ENCODE results near the gene ENTR1.
A peak's percentile ranks its signal among the peaks of the same experiment; 100 is the strongest.

Gene ENTR1, protein sequence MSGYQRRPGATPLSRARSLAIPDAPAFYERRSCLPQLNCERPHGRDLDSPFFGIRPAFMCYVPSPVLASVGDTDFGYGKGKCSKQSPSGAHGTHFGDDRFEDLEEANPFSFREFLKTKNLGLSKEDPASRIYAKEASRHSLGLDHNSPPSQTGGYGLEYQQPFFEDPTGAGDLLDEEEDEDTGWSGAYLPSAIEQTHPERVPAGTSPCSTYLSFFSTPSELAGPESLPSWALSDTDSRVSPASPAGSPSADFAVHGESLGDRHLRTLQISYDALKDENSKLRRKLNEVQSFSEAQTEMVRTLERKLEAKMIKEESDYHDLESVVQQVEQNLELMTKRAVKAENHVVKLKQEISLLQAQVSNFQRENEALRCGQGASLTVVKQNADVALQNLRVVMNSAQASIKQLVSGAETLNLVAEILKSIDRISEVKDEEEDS

DNA sequence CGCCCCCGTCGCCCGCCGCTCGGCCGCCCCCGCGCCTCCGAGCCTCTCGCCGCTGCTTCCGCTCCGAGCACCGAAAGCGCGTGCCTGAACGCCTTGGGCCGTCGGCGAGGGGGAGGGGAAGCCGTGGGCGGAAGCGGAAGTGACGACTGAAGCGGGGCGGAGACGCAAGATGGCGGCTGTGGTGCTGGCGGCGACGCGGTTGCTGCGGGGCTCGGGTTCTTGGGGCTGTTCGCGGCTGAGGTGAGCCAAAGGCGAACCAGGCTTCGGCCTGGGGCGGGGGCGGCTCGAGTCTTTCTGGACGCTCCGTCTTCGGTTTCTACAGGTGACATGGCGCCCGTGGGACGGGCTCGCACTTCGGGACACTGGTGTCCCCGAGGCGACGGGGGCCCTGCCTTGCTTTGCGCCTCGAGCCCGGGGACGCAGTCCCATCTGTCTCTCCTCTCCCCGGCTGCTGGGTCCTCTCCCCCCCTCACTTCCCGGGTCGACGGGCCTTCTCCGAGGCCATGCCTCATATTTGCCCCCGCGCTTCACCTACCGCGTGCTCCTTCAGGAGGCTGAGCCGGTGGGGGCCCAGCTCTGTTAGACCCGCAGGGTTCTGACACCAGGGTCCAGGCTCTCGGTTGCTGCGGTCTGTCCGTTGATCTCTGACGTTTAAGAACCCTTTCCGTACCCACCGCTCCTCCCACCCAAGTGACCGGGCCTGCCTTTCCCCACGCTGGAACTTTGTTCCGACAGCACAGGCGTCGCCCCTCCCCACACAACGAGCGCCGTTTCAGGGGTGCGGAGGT is at the start of gene ENTR1, which contains the start of gene PMPCA:
TSS of gene ENTR1 (minus strand) at position 115 of the 788 bp plus-strand sequence. CDS start 217 bp downstream, outside the sequence.
TSS of gene PMPCA (plus strand) at position 159 of the 788 bp plus-strand sequence. CDS start at position 170, 11 bp downstream.
- DNase-seq: peak; percentile 97

DNA sequence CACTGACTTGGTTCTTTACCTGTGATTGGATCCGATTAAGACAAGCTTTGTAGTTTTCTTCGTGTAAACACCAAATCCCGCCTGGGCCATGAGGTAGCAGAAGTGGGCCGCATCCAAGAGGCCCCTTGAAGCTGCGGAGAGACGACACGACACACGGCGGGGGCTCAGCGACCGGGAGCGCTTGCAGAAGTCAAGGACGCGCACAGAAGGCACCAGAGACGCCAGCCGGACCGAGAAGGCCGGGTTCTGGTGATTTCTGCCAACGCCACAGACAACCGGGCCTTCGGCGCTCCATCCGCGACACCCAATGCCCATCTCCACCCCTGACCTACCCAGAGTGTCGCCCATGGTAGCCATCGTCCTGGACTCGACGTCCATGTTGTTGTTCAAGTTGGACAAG is 49.0 kb upstream of the ENTR1 start:
- no peak for DNase-seq

DNA sequence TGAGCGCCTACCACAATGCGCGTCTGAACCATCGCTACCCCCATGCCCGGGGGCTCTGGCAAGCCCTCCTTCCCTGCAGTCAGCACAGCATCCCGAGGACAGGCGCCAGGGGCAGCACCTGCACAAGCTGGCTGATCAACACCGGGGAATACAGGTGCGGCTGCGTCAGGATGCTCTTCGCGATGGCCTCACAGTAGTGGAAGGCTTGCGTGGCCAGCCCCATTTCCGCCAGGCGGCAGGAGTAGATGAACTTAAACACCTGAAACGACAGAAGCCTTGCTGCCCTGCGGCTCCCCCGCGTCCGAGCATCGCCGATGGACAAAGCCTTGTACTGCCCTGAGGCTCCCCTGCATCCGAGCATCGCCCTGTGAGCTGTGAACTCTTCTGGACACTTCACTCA is 46.9 kb upstream of the ENTR1 start:
- DNase-seq: no peak

DNA sequence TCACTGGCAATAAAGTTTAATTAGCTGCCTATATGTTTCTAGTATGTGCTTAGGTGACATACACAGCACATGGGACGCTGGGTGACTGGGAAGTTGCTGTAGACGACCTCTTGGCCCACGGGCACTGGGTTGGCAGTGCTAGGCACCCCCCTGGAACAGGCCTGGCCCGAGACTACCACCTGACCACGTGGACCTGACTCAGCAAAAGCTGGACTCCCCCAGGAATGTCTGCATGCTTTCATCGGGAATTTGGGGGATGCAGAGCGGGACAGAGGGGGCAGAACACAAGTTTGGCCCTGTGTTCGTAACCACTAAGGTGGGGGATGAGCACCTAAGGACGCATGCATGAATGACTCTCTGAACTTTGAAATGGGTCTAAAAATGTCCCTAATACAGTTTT is 45.8 kb upstream of the ENTR1 start:
- no peak for DNase-seq

DNA sequence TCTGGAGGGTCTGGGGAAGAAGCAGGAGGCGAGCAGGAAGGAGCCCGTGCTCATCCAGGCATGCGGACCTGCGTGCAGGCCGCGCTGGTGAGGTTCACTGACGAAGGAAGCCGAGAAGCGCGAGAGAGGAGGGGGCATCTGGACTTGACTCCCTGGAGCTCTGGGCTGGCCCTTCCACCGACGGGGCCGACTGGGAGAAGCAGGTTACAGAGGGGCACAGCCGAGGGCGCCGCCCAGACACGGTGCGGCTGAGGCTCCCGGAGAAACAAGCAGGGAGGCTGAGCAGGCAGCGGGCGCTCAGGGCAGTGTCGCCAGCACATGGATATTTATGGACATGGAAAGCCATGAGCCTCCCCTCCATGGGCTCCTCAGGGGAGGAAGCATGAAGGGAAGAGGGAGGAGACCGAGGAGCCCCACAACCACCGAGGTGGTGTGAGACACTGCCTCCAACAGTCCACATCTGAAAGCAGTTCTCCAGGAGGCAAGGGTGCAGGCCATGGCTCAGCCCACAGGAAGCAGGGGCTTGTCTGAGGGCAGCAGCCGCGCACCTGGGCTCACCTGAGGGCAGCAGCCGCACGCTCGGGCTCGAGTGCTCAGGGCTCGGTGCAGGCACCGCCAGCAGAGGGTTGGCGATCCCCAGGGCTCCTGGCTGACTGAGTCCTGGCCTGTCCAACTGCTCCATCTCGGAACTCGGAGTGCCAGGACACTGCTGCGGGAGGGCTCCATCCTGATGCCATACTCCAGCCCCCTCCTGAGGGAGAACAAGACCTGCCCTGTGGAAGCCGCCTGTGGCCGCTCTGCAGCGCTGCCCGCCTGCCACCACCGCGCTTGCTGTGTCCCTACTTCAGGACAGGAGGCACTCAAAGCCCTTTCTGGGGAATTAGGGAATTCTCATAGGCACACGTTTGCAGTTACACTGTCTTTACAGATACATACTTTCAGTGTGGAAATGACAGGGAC is 44.9 kb upstream of the ENTR1 start:
- DNase-seq: no peak

DNA sequence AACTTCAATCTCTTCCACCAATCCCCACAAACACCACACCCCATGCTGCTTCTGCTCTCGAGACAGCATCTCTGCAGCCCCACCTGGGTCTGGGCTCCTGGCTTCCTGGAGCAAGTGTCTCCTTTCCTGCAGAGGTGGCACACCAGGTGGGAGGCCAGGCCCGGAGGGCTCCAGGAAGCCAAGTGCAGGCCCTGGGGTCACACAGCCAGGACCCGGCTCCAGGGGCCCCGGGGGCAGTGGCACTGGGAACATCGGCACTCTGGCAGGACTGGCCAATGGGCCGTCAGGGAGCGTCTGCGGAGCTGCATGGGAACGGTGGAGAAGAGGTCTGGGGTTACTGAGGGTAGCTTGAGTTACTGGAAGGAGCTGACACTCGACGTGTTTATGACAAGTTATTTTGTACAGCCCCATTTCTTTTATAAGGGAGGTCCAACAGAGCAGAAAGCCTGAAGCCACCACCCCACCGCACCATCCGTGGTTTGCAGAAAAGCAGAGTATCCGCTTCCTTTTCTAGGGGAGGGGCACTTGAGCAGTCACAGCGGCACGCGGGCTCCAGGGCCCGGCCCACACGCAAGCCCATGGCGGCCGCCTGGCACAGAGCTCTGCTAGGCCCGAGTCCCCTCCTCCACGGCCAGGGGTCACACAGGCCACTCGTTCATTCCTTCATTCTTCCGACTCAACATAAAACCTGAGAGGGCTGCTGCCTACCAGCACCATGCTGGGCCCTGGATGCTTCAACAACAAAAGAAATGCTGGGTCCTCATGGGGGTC is 43.8 kb upstream of the ENTR1 start:
- no peak for DNase-seq

DNA sequence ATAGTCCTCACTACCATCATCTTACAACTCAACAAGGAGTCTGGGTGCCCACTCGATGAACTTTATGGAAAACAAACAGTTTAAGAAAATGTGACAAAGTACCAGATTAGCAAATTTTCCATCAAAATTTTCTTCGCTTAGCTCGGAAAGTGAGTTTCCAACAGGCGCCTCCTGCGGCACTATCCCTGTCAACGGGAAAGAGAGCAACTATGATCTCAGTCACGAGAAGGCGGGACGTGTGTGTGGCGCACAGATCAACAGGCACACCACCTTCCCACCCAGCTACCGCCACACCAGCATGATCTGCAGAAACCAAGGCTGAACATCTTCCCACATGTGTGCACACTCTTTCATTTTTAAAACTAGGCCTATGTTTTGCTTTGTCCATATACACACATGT is 42.9 kb upstream of the ENTR1 start:
- no peak for DNase-seq

DNA sequence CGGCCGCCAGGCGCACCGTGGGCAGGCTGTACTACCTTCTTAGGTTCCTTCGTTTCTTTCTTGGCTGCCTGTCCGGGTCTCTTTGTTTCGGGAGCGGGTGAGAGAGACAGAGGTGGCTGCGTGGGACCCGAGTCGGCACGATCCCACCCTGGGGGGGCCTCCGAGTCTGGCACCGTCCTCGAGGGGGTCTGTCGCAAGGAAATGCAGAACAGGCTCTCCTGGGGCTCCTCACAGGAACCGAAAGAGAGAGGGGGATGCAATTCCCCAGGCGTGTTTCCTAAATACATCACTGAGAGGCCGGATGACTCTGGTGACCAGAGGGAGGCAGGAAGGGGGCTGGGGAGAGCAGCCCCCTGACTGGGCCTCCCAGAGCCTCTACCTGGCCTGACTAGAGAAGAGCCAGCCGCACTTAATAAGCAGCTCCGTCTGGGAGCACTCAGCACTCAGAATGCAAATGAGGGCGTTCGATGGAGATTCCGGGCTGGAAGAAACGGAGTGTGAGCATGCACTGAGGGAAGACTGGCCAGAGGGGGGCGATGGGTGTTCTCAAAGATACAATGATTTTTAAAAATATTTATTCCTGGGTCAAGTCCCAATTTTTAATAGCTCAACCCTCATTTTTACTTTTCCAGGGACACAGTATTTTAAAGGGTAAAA is 40.9 kb upstream of the ENTR1 start:
- no peak for DNase-seq

DNA sequence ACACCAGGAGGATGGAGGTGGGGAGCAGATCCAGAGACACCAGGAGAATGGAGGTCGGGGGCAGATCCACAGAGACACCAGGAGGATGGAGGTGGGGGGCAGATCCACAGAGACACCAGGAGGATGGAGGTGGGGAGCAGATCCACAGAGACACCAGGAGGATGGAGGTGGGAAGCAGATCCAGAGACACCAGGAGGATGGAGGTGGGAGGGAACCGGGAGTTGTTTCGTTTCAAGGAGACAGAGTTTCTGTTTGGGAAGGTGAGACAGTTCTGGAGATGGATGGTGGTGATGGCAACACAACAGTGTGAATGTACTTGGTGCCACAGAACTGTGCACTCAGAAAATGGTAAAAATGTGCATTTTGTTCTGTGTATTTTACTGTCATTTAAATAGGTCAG is 38.2 kb upstream of the ENTR1 start:
- no peak for DNase-seq

DNA sequence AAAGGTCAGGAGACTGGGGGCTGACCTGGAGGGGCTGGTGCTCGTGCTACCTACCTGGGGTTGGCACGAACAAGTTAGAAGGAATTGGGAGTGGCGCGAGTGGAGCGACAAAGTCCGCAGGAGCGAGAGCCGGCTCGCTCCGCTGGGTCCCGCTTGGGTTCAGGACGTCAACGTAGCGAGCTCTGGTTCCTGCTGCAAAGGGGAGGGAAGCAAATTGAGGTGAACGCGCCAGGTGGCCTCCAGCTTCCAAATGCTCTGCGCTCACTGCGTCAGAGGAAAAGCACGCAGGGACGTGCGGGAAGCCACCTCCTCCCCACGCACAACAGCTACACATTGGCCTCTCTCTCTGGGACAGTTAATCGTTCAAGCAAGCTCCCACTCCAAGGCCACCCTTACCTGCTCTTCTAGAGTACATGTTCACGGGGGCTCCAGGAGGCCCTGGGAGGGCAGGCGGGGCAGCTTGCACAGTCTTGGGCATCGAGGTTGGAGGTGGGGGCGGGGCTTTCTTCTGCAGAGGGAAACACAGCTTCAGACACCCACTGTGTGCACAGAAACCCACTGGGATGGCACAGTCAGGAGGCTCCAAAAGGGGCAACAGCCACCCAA is 36.9 kb upstream of the ENTR1 start:
- DNase-seq: no peak

DNA sequence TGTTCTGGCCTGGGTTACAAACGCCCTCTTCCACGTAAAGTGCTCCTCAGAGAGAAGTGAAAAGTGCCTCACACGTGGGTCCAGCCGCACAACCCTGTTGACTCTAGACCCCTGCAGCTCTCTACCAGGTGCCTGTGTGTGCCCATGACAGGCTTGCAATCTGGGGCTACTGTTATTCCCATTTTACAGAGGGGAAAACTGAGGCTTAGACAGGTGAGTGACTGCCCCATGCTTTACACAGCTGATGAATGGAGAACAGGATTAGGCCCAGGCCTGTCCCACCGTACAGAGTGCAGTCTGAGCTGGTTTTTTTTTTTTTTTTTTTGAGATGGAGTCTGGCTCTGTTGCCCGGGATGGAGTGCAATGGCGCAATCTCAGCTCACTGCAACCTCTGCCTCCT is 35.4 kb upstream of the ENTR1 start:
- DNase-seq: no peak

DNA sequence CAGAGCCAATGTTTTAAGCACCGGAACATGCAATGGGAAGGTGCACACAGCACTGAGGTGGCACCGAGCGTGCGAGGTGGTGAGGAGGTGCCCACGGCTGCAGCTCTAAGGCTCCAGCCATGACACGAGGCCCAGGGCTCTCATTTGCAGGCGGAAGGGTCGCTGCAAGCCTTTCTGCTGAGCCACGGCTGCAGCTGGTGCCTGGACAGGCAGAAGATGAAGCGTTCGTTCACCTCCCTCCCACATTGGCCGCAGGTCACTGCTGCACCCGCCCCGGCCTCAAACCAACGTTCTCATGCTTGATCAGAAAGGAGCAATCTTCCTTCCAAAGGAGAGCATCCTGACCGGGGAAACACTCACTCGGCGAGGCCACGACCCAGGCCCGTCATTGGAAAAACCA is 33.7 kb upstream of the ENTR1 start:
- no peak for DNase-seq

DNA sequence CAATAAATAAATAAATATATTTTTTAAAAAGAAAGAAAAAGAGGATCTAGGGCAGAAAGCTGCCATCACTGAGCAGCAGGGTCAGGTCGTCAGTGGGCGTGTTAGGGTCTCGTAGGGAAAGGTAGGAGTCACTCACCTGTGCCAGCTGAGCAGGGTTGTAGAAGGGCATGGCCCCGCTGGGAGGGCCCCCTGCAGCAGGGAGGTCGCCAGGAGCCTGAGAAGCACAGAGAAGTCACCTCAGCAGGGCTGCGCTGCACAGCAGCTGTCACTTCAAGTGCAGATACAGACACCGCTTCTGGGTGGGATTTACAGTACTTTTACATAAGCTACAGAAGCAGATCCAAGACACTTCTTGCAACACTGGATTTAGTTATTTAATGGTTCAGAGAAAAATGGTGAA is 33.3 kb upstream of the ENTR1 start:
- no peak for DNase-seq

DNA sequence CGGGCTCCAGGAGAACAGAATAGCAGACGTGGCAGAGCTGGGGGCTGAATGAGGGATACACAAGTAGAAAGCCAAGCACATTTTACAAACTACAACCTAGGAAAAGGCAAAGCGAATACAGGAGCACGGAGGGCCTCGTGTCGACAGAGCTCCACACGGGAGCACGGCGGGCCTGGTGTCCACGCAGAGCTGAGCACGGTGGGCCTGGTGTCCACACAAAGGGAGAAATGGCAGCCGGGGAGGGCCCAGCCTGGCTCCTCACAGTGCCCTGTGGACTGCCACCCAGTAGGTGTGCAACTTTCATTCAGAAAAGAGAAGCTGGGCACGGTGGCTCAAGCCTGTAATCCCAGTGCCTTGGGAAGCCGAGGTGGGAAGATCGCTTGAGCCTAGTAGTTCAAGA is 32.7 kb upstream of the ENTR1 start:
- DNase-seq: no peak

DNA sequence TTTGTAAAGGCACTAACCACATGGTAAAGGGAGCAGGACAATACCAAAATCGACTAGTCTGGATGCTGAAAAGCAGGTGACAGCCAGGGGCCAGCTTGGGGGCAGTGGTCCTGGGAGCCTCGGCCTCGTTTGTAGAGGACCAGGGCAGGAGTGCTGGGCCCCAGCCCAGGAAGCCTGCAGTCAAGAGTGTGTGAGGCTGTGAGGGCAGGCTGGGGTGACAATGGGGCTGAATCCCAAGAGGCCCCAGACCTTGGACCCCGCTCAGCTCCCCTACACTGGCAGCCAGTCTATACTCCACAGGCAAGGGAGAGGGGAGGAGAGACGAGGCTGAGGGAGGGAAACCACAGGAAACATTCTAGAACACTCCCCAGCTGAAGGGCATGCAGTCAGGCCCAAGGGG is 31.9 kb upstream of the ENTR1 start:
- no peak for DNase-seq

DNA sequence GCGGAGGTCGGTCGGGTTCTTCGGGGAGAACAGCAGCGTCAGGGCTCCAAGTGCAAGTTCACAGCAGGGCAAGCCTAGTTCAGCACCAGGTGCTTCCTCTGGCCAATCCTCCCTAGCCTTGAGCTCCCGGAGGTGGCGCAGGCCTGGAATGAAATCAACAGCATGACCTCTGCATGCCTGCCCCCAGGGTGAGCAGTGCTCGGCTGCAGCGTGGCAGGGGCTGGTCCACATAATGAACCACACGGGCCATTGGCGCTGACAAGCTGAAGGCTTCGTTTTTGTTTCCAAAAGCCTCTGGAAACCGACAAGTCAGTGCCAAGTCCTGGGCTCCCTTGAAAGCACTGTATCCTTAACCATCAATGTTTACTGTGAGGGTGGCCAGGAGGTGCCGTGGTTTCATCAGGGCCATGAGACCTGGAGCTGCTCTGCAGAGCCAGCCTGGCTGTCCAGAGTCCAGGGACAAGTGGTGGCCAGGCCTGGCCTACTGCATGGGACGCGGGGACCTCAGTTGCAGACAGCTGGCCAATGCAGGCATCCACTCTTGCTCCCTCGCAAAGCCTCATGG is 31.3 kb upstream of the ENTR1 start:
- no peak for DNase-seq

DNA sequence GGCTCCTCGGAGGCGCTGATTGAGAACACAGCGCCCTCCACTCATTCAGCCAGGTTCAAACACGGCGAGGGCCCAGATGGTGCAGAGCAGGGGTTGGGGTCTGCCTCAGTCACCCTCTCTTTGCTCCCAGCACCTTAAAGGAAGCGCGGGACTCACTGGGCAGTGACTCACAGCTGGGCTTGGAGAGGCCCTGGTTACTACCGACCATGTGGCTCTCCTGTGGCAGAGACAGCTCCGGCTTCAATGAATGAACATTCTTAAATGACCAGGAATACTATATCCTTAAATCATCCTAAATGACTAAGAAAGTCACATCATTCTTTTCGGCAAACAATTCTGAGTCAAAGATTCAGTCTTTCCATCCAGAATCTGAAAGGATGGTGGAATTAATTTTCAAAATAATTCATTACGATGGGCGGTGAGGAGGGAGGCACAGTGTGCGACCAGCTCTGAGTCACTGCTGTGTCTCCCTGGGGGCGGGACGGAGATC is 30.8 kb upstream of the ENTR1 start:
- no peak for DNase-seq

DNA sequence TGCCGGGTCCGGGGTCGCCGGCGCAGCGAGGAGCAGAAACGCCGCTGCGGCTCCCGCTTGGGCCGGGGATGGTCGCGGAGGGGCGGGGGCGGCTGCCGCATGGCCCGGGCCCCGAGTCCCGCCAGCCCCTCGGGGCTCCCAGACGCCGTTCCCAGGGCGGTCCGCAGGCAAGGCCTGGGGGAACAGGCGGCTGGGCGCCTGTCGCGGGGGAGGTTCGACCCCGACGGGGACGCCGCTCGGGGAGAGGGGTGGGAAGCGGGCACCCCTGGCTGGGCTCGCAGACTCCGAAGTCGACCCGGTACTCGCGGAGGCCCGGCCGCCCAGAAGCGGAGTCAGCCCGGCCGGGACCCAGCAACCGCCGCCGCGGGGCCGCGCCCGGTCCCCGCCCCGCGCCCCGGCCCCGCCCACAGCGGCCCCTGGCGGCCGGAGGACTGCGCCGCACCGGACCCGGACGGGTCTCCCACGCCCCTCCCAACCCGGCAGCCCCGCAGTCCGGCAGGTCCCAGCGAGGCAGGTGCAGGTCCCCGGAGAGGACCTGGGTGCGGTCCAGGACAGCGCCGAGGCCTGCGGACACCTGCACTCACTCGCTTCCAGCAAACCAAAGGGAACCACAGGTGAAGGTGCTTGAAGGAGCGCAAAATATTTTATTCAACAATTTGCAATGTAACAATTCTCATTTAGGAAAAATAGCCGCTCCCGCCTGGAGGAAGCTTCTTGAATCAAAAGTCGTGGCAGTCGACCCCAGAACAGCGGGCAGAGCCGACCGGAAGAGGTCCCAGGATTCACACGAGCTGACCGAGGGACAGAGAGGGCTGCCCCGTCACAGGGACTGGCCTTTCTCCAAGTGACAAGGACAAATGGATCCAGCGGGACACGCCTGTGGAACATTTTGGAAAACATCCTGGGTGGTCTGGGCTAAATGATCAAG is 29.3 kb upstream of the ENTR1 start, which contains the start of gene INPP5E:
TSS of gene INPP5E (minus strand) at position 365 of the 928 bp plus-strand sequence. CDS start 426 bp downstream, outside the sequence.
- peak; percentile 82 for DNase-seq
